B cell (primary cell): ENCODE results near the gene GNB2. TPM values are rescaled to one million over a fixed set of nuclear protein-coding genes. Genes with fewer than 3 reads are reported as not detected.

Experiments
- ATAC-seq: fragments of 200-7000 bp; cut with Tn5 transposase; one replicate; pipeline ENCODE4 v1.10.0; 2021; ENCODE audit warnings: low read depth, mild to moderate bottlenecking, moderate number of reproducible peaks, moderate library complexity
- CTCF ChIA-PET: fragments of 350-600 bp; sonication (Branson Sonifier 250); formaldehyde crosslinking; loops from one replicate; lab custom pipeline; 2021; ENCODE audit warnings: antibody characterized with exemption, inconsistent platforms; lab: Charles Lee
- POLR2A ChIA-PET: fragments of 350-600 bp; sonication (Branson Sonifier 250); formaldehyde crosslinking; loops from one replicate; lab custom pipeline; 2021; ENCODE audit warnings: antibody characterized with exemption; lab: Charles Lee
- DNase-seq: peaks from one replicate; pipeline ENCODE4 v3.0.0; 2013
- H2AFZ ChIP-seq: 2 replicates; pipeline ENCODE4 v1.6.1; 2012; ENCODE audit warnings: mild to moderate bottlenecking, low read depth, low read length; ENCODE audit not compliant: insufficient read depth, poor library complexity, severe bottlenecking
- H3K27ac ChIP-seq, 2 donors: 1 replicate in 1 of 2; 2 replicates in 1 of 2; pipeline ENCODE4 v1.5.1; 2012 to 2013; ENCODE audit warnings: low read length in 2 of 2, mild to moderate bottlenecking in 2 of 2, moderate library complexity in 1 of 2
- H3K27me3 ChIP-seq, 4 experiments: fragments of 200-600 bp in 1 of 4; sonication (generic) in 1 of 4; replicated peaks in 1 of 4; 1 replicate in 2 of 4; 2 replicates in 2 of 4; pipeline versions ENCODE4 v1.6.1 to v1.7.0; 2013 to 2016; ENCODE audit warnings: low read length in 3 of 4, mild to moderate bottlenecking in 2 of 4, mixed read lengths in 1 of 4, moderate library complexity in 1 of 4; ENCODE audit not compliant: insufficient read depth in 4 of 4, control insufficient read depth in 3 of 4; ENCODE audit errors: control extremely low read depth in 1 of 4
- H3K36me3 ChIP-seq, 2 experiments: replicated peaks in 1 of 2; 1 replicate in 1 of 2; 2 replicates in 1 of 2; pipeline versions ENCODE4 v1.6.1 to v1.7.1; 2013; ENCODE audit warnings: low read length in 1 of 2; ENCODE audit not compliant: insufficient read depth in 2 of 2, control insufficient read depth in 1 of 2; ENCODE audit errors: control extremely low read depth in 1 of 2, extremely low read depth in 1 of 2
- H3K4me1 ChIP-seq, 2 donors: fragments of 200-600 bp in 1 of 2; sonication (generic) in 1 of 2; 1 replicate in 1 of 2; 2 replicates in 1 of 2; pipeline versions ENCODE4 v1.5.1 to v1.6.1; 2013 to 2017; ENCODE audit warnings: low read length in 2 of 2; ENCODE audit not compliant: control insufficient read depth in 2 of 2, insufficient read depth in 2 of 2
- H3K4me2 ChIP-seq: replicated peaks from 2 replicates; pipeline ENCODE3; 2012; ENCODE audit warnings: mild to moderate bottlenecking, low read depth, low read length; ENCODE audit not compliant: poor library complexity, severe bottlenecking
- H3K4me3 ChIP-seq, 5 experiments: fragments of 200-600 bp in 1 of 5; sonication (generic) in 1 of 5; 1 replicate in 3 of 5; 2 replicates in 2 of 5; pipeline versions ENCODE4 v1.5.1 to v1.7.0; 2011 to 2016; ENCODE audit warnings: low read length in 4 of 5, mild to moderate bottlenecking in 4 of 5, low read depth in 2 of 5, control low read depth in 1 of 5, moderate library complexity in 1 of 5; ENCODE audit not compliant: insufficient read depth in 1 of 5; ENCODE audit errors: control extremely low read depth in 1 of 5, extremely low read depth in 1 of 5
- H3K79me2 ChIP-seq: fragments of 200-600 bp; sonication (generic); one replicate; pipeline ENCODE4 v1.6.0; 2016; ENCODE audit warnings: low read length; ENCODE audit not compliant: control insufficient read depth, insufficient read depth
- H3K9ac ChIP-seq: fragments of 200-600 bp; sonication (generic); 2 replicates; pipeline ENCODE4 v1.6.1; 2017; ENCODE audit warnings: mild to moderate bottlenecking, low read length, moderate library complexity
- H3K9me3 ChIP-seq, 3 donors: one replicate each; pipeline versions ENCODE4 v1.6.1 to v1.7.1; 2013; ENCODE audit warnings: low read length in 2 of 3; ENCODE audit not compliant: control insufficient read depth in 2 of 3, insufficient read depth in 1 of 3; ENCODE audit errors: control extremely low read depth in 1 of 3
- H4K20me1 ChIP-seq: 2 replicates; pipeline ENCODE4 v1.6.0; 2012; ENCODE audit warnings: mild to moderate bottlenecking, low read length; ENCODE audit not compliant: insufficient read depth, control insufficient read depth, poor library complexity, severe bottlenecking
- H3K27ac Mint-ChIP-seq: one replicate; pipeline ENCODE4 v1.8.0; 2021; ENCODE audit warnings: mixed read lengths
- H3K27me3 Mint-ChIP-seq: one replicate; pipeline ENCODE4 v1.8.0; 2021; ENCODE audit warnings: mixed read lengths
- H3K4me1 Mint-ChIP-seq: one replicate; pipeline ENCODE4 v1.8.0; 2021; ENCODE audit warnings: mixed read lengths
- H3K4me3 Mint-ChIP-seq: one replicate; pipeline ENCODE4 v1.8.0; 2021; ENCODE audit warnings: mixed read lengths
- H3K9me3 Mint-ChIP-seq: one replicate; pipeline ENCODE4 v1.8.0; 2022; ENCODE audit warnings: mixed read lengths; ENCODE audit not compliant: insufficient read depth
- EZH2 ChIP-seq: IDR thresholded peaks from 2 replicates; pipeline ENCODE4 v1.6.1; 2012; ENCODE audit warnings: borderline replicate concordance, low read depth, mild to moderate bottlenecking, moderate library complexity, low read length; ENCODE audit not compliant: insufficient read depth, poor library complexity, severe bottlenecking
- WGBS: methylation state at CpG from one replicate; pipeline ENCODE4 v1.1.5; 2013; ENCODE audit warnings: missing lambda C conversion rate; ENCODE audit not compliant: insufficient coverage; 5-methylcytosine and 5-hydroxymethylcytosine counted together
- intact Hi-C: fragments of 100-400 bp; cut with micrococcal nuclease; formaldehyde crosslinking; loops from one replicate; pipeline ENCODE4 v1.10.0; 2022
- polyA plus RNA-seq: library from polyadenylated mRNA; depleted of rRNA; stranded (reverse); fragments of >200 nt; gene quantifications from 2 replicates; pipeline ENCODE4 v1.2.3, GENCODE V29; 2012
- total RNA-seq, 2 donors: library from RNA; stranded (reverse); fragments of 120-200 nt in 1 of 2; gene quantifications; 1 replicate in 1 of 2; 2 replicates in 1 of 2; pipeline versions ENCODE4 v1.2.3 to v1.2.4, GENCODE V29; 2013 to 2022
- TF ChIP-seq, protein P1 (sequence below): fragments of 200-600 bp; IDR thresholded peaks from one replicate; pipeline ENCODE4 v1.8.0; 2022; ENCODE audit warnings: antibody characterized with exemption, mild to moderate bottlenecking

The GNB2 gene
- total and polyA plus RNA-seq, 2 donors (not counting 1 experiment from before 2014, with no cell fraction given), result 127 to 221 TPM

DNA sequence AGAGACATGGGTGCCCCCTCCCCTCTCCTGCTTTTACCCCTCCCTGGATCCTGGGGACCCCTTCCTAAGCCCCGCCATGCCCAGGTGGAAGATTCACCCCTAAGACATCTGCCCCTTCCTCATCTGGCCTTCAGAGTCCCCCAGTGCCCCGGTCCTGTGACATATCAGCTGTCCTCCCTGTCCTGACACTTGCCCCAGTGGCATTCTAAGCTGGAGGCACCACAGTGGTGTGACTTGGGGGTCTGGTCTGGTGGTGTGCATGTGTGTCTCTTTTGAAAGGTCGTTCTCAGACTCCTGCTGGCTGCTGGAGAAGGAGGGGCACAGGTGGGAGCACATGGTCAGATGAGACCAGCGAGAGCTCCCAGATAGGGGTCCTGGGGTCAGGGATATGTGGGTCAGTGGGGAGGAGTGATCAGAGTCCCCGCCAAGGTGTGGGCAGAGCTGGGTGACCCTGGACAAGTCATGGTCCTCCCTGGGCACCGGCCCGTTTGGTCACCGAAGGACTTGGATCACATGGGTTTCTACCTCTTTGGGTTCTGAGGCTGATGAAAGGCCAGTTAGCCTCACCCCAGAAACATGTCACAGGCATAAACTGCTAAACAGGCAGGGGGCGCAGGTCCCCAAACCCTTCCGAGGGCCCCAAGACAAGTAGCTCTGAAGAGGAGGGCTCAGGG lies 31.5 kb upstream of the GNB2 start:
- no peak overlapping the region for H3K4me3 Mint-ChIP-seq
- POLR2A ChIA-PET, result no interaction called here
- Histone ChIP-seq H3K27ac (no peak overlapping the region), H3K9ac (no peak overlapping the region), H3K27me3 (peaks cover 0 to 16% (median 2%) of the 10 kb centered on the region in 4 experiments), H2AFZ (no peak overlapping the region), H3K36me3 (no peaks in the 10 kb centered on the region), H3K4me1 (peaks cover 4 to 10% of the 10 kb centered on the region in 2 donors), H3K79me2 (no peaks in the 10 kb centered on the region), H3K4me3 (peak overlapping the region in 1 of 5 experiments; percentile 29), H3K9me3 (peaks cover 0 to 9% (median 0%) of the 10 kb centered on the region in 3 donors), H4K20me1 (no peaks in the 10 kb centered on the region), H3K4me2 (peak overlapping the region; percentile 57)
- H3K4me1 Mint-ChIP-seq, result peaks cover 8% of the 10 kb centered on the region
- no peaks in the 10 kb centered on the region for H3K9me3 Mint-ChIP-seq
- CTCF ChIA-PET, result interaction anchor here (1.0 to 1.3 kb wide), 2 partner anchors 9 to 29 kb away, joined by 3 to 5 read pairs; partner anchors contain the start of gene MOSPD3
- intact Hi-C loops, result no loop called here
- no peak for DNase-seq
- WGBS, result 88% methylated on average over 8 of the region's 10 CpGs
- no peak for TF ChIP-seq EZH2
- TF ChIP-seq, protein P1, sequence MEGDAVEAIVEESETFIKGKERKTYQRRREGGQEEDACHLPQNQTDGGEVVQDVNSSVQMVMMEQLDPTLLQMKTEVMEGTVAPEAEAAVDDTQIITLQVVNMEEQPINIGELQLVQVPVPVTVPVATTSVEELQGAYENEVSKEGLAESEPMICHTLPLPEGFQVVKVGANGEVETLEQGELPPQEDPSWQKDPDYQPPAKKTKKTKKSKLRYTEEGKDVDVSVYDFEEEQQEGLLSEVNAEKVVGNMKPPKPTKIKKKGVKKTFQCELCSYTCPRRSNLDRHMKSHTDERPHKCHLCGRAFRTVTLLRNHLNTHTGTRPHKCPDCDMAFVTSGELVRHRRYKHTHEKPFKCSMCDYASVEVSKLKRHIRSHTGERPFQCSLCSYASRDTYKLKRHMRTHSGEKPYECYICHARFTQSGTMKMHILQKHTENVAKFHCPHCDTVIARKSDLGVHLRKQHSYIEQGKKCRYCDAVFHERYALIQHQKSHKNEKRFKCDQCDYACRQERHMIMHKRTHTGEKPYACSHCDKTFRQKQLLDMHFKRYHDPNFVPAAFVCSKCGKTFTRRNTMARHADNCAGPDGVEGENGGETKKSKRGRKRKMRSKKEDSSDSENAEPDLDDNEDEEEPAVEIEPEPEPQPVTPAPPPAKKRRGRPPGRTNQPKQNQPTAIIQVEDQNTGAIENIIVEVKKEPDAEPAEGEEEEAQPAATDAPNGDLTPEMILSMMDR, result no peak
- no peak for ATAC-seq
- peaks cover 10% of the 10 kb centered on the region for H3K27me3 Mint-ChIP-seq
- H3K27ac Mint-ChIP-seq, result no peak overlapping the region

DNA sequence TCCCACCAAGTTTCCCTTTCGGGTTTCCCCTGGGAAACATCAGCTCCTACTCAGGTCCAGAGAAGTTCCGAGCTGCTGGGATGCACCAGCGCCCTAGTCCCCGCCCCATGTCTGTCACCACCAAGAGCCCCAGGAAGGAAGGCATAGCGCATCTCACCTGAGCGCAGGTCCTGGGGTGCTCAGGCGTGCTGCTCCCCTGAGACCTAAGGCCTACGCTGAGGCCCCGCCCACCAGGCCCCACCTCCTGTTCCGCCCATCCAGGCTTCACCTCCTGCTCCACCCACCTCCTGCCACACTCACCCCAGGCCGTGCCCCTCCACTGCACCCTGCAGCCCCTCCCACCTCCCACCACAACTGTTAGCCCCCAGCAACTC lies 31.0 kb upstream of the GNB2 start:
- ATAC-seq, result peak; percentile 94
- Mint-ChIP-seq H3K27ac (no peak overlapping the region), H3K27me3 (peaks cover 11% of the 10 kb centered on the region), H3K4me1 (peaks cover 8% of the 10 kb centered on the region), H3K9me3 (no peaks in the 10 kb centered on the region), H3K4me3 (no peak overlapping the region)
- Histone ChIP-seq H3K27me3 (peaks cover 0 to 19% (median 2%) of the 10 kb centered on the region in 4 experiments), H3K4me1 (peaks cover 4 to 10% of the 10 kb centered on the region in 2 donors), H3K27ac (no peak overlapping the region), H3K79me2 (no peaks in the 10 kb centered on the region), H3K36me3 (no peaks in the 10 kb centered on the region), H2AFZ (no peak overlapping the region), H4K20me1 (no peaks in the 10 kb centered on the region), H3K9me3 (peaks cover 0 to 9% (median 0%) of the 10 kb centered on the region in 3 donors), H3K9ac (no peak overlapping the region), H3K4me2 (peak overlapping the region; percentile 57), H3K4me3 (peak overlapping the region in 1 of 5 experiments; percentile 29)
- ChIA-PET CTCF (interaction anchor here (1.0 to 1.3 kb wide), 2 partner anchors 10 to 30 kb away, joined by 3 to 5 read pairs; partner anchors contain the start of gene MOSPD3), POLR2A (no interaction called here)
- intact Hi-C loops, result no loop called here
- 63% methylated on average over 11 of the region's 11 CpGs for WGBS
- peak; percentile 82 for DNase-seq
- TF ChIP-seq, protein P1, result no peak
- TF ChIP-seq EZH2, result no peak
